Left ventricle myocardium superior (tissue), 1 donor: Measurements from ENCODE around the gene PGAP1. TPM values are rescaled to one million over a fixed set of nuclear protein-coding genes. Genes with fewer than 3 reads are reported as not detected.

ENCODE experiments used
- ATAC-seq: fragments of 200-7000 bp; cut with Tn5 transposase; one replicate; pipeline ENCODE4 v1.9.1; 2020; ENCODE audit warnings: mild to moderate bottlenecking, moderate library complexity
- DNase-seq: peaks from one replicate; pipeline ENCODE4 v3.0.0-alpha.2; 2020
- intact Hi-C: fragments of 100-400 bp; cut with micrococcal nuclease; formaldehyde crosslinking; loops from one replicate; pipeline ENCODE4 v1.11.0; 2022
- total RNA-seq: library from RNA; stranded (reverse); fragmentation: NEBNext Ultra II Directional; extraction: Animal tissue kit (Norgen Biotek cat#: 25700); gene quantifications from one replicate; pipeline ENCODE4 v1.2.1, GENCODE V29; 2021
- donor health status: DM: no; HTN: yes; CAD: no; lungs with severe emphysema.

Gene PGAP1
- total RNA-seq, 1 donor from 2014 or later, result 6.5 TPM

- intact Hi-C loops, result no loop called here
- DNase-seq (no peak), ATAC-seq (no peak)
These were observed 99.2 kb downstream of the PGAP1 start for GRCh38 chr2:196827356-196827755.

- intact Hi-C loops, result no loop called here
- DNase-seq (no peak), ATAC-seq (no peak)
These were observed 102.6 kb downstream of the PGAP1 start for GRCh38 chr2:196823750-196824522.

GRCh38 chr2:196821195-196821594 lies 105.3 kb downstream of the PGAP1 start:
- DNase-seq (no peak), ATAC-seq (no peak)
- intact Hi-C loops, result no loop called here

- ATAC-seq (no peak), DNase-seq (no peak)
- intact Hi-C loops, result no loop called here
These were observed 117.2 kb downstream of the PGAP1 start, which contains the start of gene C2orf66 for GRCh38 chr2:196809260-196809659. C2orf66 (minus strand) TSS chr2:196809355; CDS start chr2:196809336, 19 bp downstream.

- intact Hi-C loops, result no loop called here
- no peak for DNase-seq
- ATAC-seq, result no peak
These were observed 118.3 kb downstream of the PGAP1 start for GRCh38 chr2:196808083-196808665.

- intact Hi-C loops, result no loop called here
These were observed 122.1 kb downstream of the PGAP1 start for GRCh38 chr2:196804381-196804780.

GRCh38 chr2:196802401-196802800 lies 124.1 kb downstream of the PGAP1 start:
- no peak for ATAC-seq
- DNase-seq, result no peak
- intact Hi-C loops, result no loop called here

More at GRCh38 chr2:196804381-196804780, 122.1 kb downstream of the PGAP1 start:
- ATAC-seq (no peak), DNase-seq (no peak)

GRCh38 chr2:196801674-196802261 lies 124.7 kb downstream of the PGAP1 start:
- ATAC-seq (no peak), DNase-seq (no peak)
- intact Hi-C loops, result no loop called here

GRCh38 chr2:196798980-196799379 lies 127.5 kb downstream of the PGAP1 start:
- ATAC-seq, result no peak
- DNase-seq, result no peak
- intact Hi-C loops, result no loop called here

- DNase-seq, result no peak
- intact Hi-C loops, result no loop called here
- no peak for ATAC-seq
These were observed 133.6 kb downstream of the PGAP1 start for GRCh38 chr2:196792865-196793264.

- ATAC-seq (no peak), DNase-seq (no peak)
- intact Hi-C loops, result no loop called here
These were observed 142.9 kb downstream of the PGAP1 start for GRCh38 chr2:196783431-196784094.

Other genes starting within 250 kb of the PGAP1 start
- 24.3 TPM for gene GTF3C3, start 127.0 kb downstream of the PGAP1 start, total RNA-seq
- gene C2orf66, start 117.4 kb downstream of the PGAP1 start, total RNA-seq, result not detected